Urinary bladder (tissue), 4 donors: Measurements from ENCODE around the gene PCSK1N. TPM values are rescaled to one million over a fixed set of nuclear protein-coding genes. Genes with fewer than 3 reads are reported as not detected.
"Not testable (repeated sequence)": the region's sequence is repeated elsewhere in the genome, so short reads cannot be mapped to it uniquely, and the experiment has no call there.

Experiments used
- DNase-seq: peaks from one replicate; pipeline ENCODE4 v3.0.0-alpha.2; 2015; ENCODE audit errors: extremely low spot score
- H3K27ac ChIP-seq: one replicate; pipeline ENCODE4 v1.5.1; 2013; ENCODE audit warnings: low read depth, mild to moderate bottlenecking, moderate library complexity
- H3K36me3 ChIP-seq: one replicate; pipeline ENCODE4 v1.6.1; 2013; ENCODE audit warnings: mild to moderate bottlenecking, moderate library complexity; ENCODE audit not compliant: insufficient read depth
- H3K4me1 ChIP-seq: one replicate; pipeline ENCODE4 v1.6.1; 2013; ENCODE audit warnings: mild to moderate bottlenecking, moderate library complexity; ENCODE audit not compliant: insufficient read depth
- H3K4me3 ChIP-seq: one replicate; pipeline ENCODE4 v1.5.1; 2013; ENCODE audit warnings: low read depth, low read length
- WGBS: extraction: QIAGEN DNeasy Blood & Tissue Kit; methylation state at CpG from one replicate; pipeline ENCODE4 v1.1.7; 2013; 5-methylcytosine and 5-hydroxymethylcytosine counted together
- polyA plus RNA-seq: library from polyadenylated mRNA; stranded (reverse); fragments of 200-250 nt; gene quantifications from one replicate; pipeline ENCODE4 v1.2.3, GENCODE V29; 2013
- total RNA-seq: library from RNA; depleted of rRNA; stranded (reverse); fragments of >200 nt; gene quantifications from one replicate; pipeline ENCODE4 v1.2.3, GENCODE V29; 2014
- donor health status: healthy with polysubstance abuse.
- donor health status: healthy.

The PCSK1N gene
- 1.1 TPM for total RNA-seq
- polyA plus RNA-seq = 6.9 TPM

- H3K27ac ChIP-seq = no peak within 1 kb of the TSS
Observed at GRCh38 chrX:48835524-48836329, at the start of gene PCSK1N. TSS of gene PCSK1N (minus strand) at chrX:48835610. CDS start at chrX:48835532, 78 bp downstream.

GRCh38 chrX:48883729-48884128 is 48.3 kb upstream of the PCSK1N start:
- H3K4me3 ChIP-seq = no peak overlapping the region
- 72% methylated on average over 10 of the region's 10 CpGs for WGBS
- no peaks in the 10 kb centered on the region for H3K4me1 ChIP-seq
- H3K36me3 ChIP-seq = no peaks in the 10 kb centered on the region
- no peak overlapping the region for H3K27ac ChIP-seq
- DNase-seq = no peak

More at GRCh38 chrX:48835524-48836329, at the start of gene PCSK1N:
- 37% methylated on average over 15 of the region's 35 CpGs for WGBS
- Histone ChIP-seq H3K4me3 (peak within 1 kb of the TSS; percentile 9), H3K4me1 (no peaks in the 10 kb centered on the region), H3K36me3 (no peaks in the 10 kb centered on the region)
- DNase-seq = no peak

- not testable (repeated sequence) for H3K27ac ChIP-seq, DNase-seq, H3K4me3 ChIP-seq, H3K36me3 ChIP-seq, H3K4me1 ChIP-seq
- 66% methylated on average over 4 of the region's 4 CpGs for WGBS
Observed at GRCh38 chrX:48876944-48877343, 41.5 kb upstream of the PCSK1N start.

- H3K36me3 ChIP-seq, H3K27ac ChIP-seq, H3K4me1 ChIP-seq, DNase-seq, H3K4me3 ChIP-seq: not testable (repeated sequence)
- whole genome bisulfite sequencing = 71% methylated on average over 1 of the region's 2 CpGs
Observed at GRCh38 chrX:48872017-48872416, 36.6 kb upstream of the PCSK1N start.

GRCh38 chrX:48864210-48864609 is 28.8 kb upstream of the PCSK1N start:
- Histone ChIP-seq H3K4me3 (no peak overlapping the region), H3K27ac (no peak overlapping the region), H3K4me1 (no peaks in the 10 kb centered on the region), H3K36me3 (no peaks in the 10 kb centered on the region)
- WGBS = 17% methylated on average over 4 of the region's 4 CpGs
- DNase-seq = no peak

GRCh38 chrX:48854898-48855297 is 19.5 kb upstream of the PCSK1N start:
- H3K4me1 ChIP-seq = no peaks in the 10 kb centered on the region
- DNase-seq = no peak
- no peaks in the 10 kb centered on the region for H3K36me3 ChIP-seq
- 44% methylated on average over 5 of the region's 5 CpGs for WGBS
- H3K27ac ChIP-seq = no peak overlapping the region
- no peak overlapping the region for H3K4me3 ChIP-seq

GRCh38 chrX:48854121-48854804 is 18.9 kb upstream of the PCSK1N start:
- WGBS = 83% methylated on average over 12 of the region's 12 CpGs
- H3K27ac ChIP-seq, DNase-seq, H3K4me3 ChIP-seq, H3K4me1 ChIP-seq, H3K36me3 ChIP-seq: not testable (repeated sequence)

GRCh38 chrX:48853494-48853893 is 18.1 kb upstream of the PCSK1N start:
- H3K27ac ChIP-seq, H3K4me3 ChIP-seq, DNase-seq, H3K4me1 ChIP-seq, H3K36me3 ChIP-seq: not testable (repeated sequence)

- DNase-seq = no peak
- Histone ChIP-seq H3K4me1 (no peaks in the 10 kb centered on the region), H3K27ac (no peak overlapping the region), H3K4me3 (no peak overlapping the region), H3K36me3 (no peaks in the 10 kb centered on the region)
- WGBS = 82% methylated on average over 7 of the region's 7 CpGs
Observed at GRCh38 chrX:48852857-48853256, 17.4 kb upstream of the PCSK1N start.

GRCh38 chrX:48848847-48849246 is 13.4 kb upstream of the PCSK1N start:
- 60% methylated on average over 1 of the region's 1 CpG for WGBS
- H3K4me3 ChIP-seq = no peak overlapping the region
- no peaks in the 10 kb centered on the region for H3K36me3 ChIP-seq
- H3K4me1 ChIP-seq = no peaks in the 10 kb centered on the region
- no peak overlapping the region for H3K27ac ChIP-seq
- DNase-seq = no peak

GRCh38 chrX:48839686-48840085 is 4.3 kb upstream of the PCSK1N start:
- whole genome bisulfite sequencing = 80% methylated on average over 10 of the region's 10 CpGs
- H3K27ac ChIP-seq = no peak overlapping the region

GRCh38 chrX:48834383-48834709 is 1.1 kb downstream of the PCSK1N start:
- no peaks in the 10 kb centered on the region for H3K4me1 ChIP-seq
- WGBS = 12% methylated on average over 7 of the region's 7 CpGs
- no peak overlapping the region for H3K27ac ChIP-seq
- no peak overlapping the region for H3K4me3 ChIP-seq
- DNase-seq = no peak
- H3K36me3 ChIP-seq = no peaks in the 10 kb centered on the region

More at GRCh38 chrX:48839686-48840085, 4.3 kb upstream of the PCSK1N start:
- DNase-seq = no peak
- H3K36me3 ChIP-seq = no peaks in the 10 kb centered on the region
- no peaks in the 10 kb centered on the region for H3K4me1 ChIP-seq
- no peak overlapping the region for H3K4me3 ChIP-seq

- DNase-seq = no peak
- no peak overlapping the region for H3K27ac ChIP-seq
- H3K36me3 ChIP-seq = no peaks in the 10 kb centered on the region
- H3K4me3 ChIP-seq = no peak overlapping the region
- H3K4me1 ChIP-seq = no peaks in the 10 kb centered on the region
- WGBS = 31% methylated on average over 9 of the region's 9 CpGs
Observed at GRCh38 chrX:48833542-48834138, 1.8 kb downstream of the PCSK1N start.

- no peaks in the 10 kb centered on the region for H3K36me3 ChIP-seq
- WGBS = 2% methylated on average over 53 of the region's 57 CpGs
- H3K27ac ChIP-seq = no peak overlapping the region
- no peaks in the 10 kb centered on the region for H3K4me1 ChIP-seq
- no peak overlapping the region for H3K4me3 ChIP-seq
- DNase-seq = no peak
Observed at GRCh38 chrX:48831909-48832291, 3.5 kb downstream of the PCSK1N start.
